Naive B cell (primary cell): ENCODE results near the gene TOE1. TPM values are rescaled to one million over a fixed set of nuclear protein-coding genes. Genes with fewer than 3 reads are reported as not detected.
"Not testable (repeated sequence)": the region's sequence is repeated elsewhere in the genome, so short reads cannot be mapped to it uniquely, and the experiment has no call there.

Experiments used
- ATAC-seq, 2 donors: fragments of 150-1000 bp; cut with Tn5 transposase; 2 replicates each; pipeline ENCODE4 v1.10.0; 2021; ENCODE audit warnings: low read depth in 2 of 2, mild to moderate bottlenecking in 2 of 2, moderate library complexity in 2 of 2
- DNase-seq: peaks from one replicate; pipeline ENCODE4 v3.0.0; 2022
- H3K27ac Mint-ChIP-seq, 6 donors: one replicate each; pipeline ENCODE4 v1.8.0; 2020 to 2022; ENCODE audit warnings: mild to moderate bottlenecking in 6 of 6, mixed read lengths in 6 of 6, moderate library complexity in 5 of 6, inconsistent platforms in 2 of 6
- H3K27me3 Mint-ChIP-seq, 3 donors: one replicate each; pipeline ENCODE4 v1.8.0; 2021 to 2022; ENCODE audit warnings: mixed read lengths in 3 of 3, mild to moderate bottlenecking in 1 of 3
- H3K36me3 Mint-ChIP-seq, 2 donors: one replicate each; pipeline ENCODE4 v1.8.0; 2020 to 2022; ENCODE audit warnings: mixed read lengths in 2 of 2, inconsistent platforms in 1 of 2, mild to moderate bottlenecking in 1 of 2
- H3K4me1 Mint-ChIP-seq, 3 donors: one replicate each; pipeline ENCODE4 v1.8.0; 2020 to 2022; ENCODE audit warnings: mixed read lengths in 3 of 3, inconsistent platforms in 1 of 3, mild to moderate bottlenecking in 1 of 3, moderate library complexity in 1 of 3
- H3K4me3 Mint-ChIP-seq, 8 donors: one replicate each; pipeline ENCODE4 v1.8.0; 2020 to 2022; ENCODE audit warnings: mild to moderate bottlenecking in 8 of 8, mixed read lengths in 8 of 8, moderate library complexity in 8 of 8, inconsistent platforms in 2 of 8
- H3K9me3 Mint-ChIP-seq, 7 donors: one replicate each; pipeline ENCODE4 v1.8.0; 2020 to 2022; ENCODE audit warnings: mixed read lengths in 7 of 7, mild to moderate bottlenecking in 5 of 7, inconsistent platforms in 2 of 7, moderate library complexity in 1 of 7
- polyA plus RNA-seq, 6 donors: library from polyadenylated mRNA; unstranded; fragments of 300-500 nt; fragmentation: Illumina TruSeq; gene quantifications; one replicate each; pipeline ENCODE4 v1.2.3, GENCODE V29; 2021; ENCODE audit warnings: low read depth in 6 of 6

Gene TOE1
- polyA plus RNA-seq: 10 to 100 TPM; 15.5 to 27.8 (median 20.3) TPM

DNA sequence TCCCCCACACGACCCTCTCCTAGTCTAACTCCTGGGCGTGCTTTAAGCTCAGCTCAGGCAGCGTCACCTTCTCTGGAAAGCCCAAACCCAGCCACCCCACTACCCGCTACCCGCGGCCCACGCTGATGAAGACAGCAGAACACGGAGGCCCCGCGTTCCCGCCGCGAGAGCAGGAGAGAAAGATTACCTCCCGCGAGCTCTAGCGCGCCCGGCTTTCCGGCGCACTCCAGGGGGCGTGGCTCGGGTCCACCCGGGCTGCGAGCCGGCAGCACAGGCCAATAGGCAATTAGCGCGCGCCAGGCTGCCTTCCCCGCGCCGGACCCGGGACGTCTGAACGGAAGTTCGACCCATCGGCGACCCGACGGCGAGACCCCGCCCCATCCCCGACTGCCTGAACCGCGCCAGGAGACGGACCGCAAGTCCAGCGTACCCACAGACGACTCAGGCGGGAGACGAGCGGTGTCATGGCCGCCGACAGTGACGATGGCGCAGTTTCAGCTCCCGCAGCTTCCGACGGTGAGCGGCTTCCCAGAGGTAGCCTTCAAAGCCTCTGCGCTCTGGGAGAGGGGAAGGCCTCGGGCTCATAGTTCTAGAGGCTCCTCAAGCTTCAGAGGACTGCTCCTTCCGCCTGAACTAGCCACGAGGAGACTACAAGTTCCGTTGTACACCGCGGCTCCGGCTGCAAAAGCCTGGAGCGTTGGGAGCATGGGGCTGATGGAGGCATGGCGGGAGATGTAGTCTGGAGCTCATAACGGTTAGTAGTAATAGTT lies at the start of gene TOE1, which contains the start of gene MUTYH:
Gene TOE1, plus strand, starts transcription at position 382 of the 770 bp plus-strand sequence. Its CDS starts 83 bp downstream, at position 465.
Gene MUTYH, minus strand, starts transcription at position 652 of the 770 bp plus-strand sequence. CDS start 5,935 bp downstream, outside the sequence.
- DNase-seq (peak; percentile 88), ATAC-seq (peak; percentile 80 to 82)
- H3K27me3 Mint-ChIP-seq: no peaks in the 10 kb centered on the region
- H3K9me3 Mint-ChIP-seq: no peaks in the 10 kb centered on the region
- peak within 1 kb of the TSS; percentile 98 to 100 (median 99) for H3K4me3 Mint-ChIP-seq
- H3K4me1 Mint-ChIP-seq: peaks cover 39 to 55% (median 47%) of the 10 kb centered on the region in 3 donors
- H3K36me3 Mint-ChIP-seq: peaks cover 0 to 5% of the 10 kb centered on the region in 2 donors
- peak within 1 kb of the TSS; percentile 96 to 99 (median 99) for H3K27ac Mint-ChIP-seq

DNA sequence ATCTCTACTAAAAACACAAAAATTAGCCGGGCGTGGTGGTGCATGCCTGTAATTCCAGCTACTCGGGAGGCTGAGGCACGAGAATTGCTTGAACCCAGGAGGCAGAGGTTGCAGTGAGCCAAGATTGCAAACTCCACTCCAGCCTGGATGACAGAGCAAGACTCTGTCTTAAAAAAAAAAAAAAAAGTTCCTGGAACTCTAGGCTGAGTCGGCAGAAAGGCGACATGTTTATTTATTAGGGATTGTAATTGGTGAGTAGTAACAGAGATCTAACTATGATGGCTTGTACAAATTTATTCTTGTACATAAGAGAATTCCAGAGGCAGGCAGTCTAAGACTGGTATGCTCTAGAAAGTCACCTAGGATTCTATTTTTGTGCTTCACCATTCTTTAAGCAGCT lies 49.0 kb upstream of the TOE1 start:
- not testable (repeated sequence) for H3K27me3 Mint-ChIP-seq, H3K9me3 Mint-ChIP-seq, ATAC-seq, H3K27ac Mint-ChIP-seq, H3K4me1 Mint-ChIP-seq, H3K36me3 Mint-ChIP-seq, H3K4me3 Mint-ChIP-seq, DNase-seq

DNA sequence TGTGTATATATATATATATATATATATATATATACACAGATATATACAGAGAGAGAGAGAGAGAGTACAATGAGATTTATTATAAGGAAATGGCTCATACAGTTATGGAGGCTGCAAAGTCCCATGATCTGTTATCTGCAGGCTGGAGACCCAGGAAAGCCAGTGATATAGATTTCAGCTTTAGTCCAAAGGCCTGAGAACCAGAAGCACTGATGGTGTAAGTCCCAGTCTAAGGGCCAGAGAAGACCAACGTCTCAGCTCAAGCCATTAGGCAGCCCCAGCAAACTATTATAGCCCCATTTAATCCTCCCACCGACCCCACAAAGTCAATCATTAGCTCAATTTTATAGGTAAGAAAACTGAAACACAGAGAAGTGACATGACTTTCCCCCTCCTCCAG lies 48.3 kb upstream of the TOE1 start:
- Mint-ChIP-seq H3K4me1 (no peaks in the 10 kb centered on the region), H3K27me3 (no peaks in the 10 kb centered on the region), H3K27ac (peak overlapping the region in 2 of 6 donors; percentile 24 to 62), H3K4me3 (no peak overlapping the region), H3K36me3 (no peaks in the 10 kb centered on the region), H3K9me3 (peaks cover 0 to under 1% (median 0%) of the 10 kb centered on the region in 7 donors)
- ATAC-seq (no peak), DNase-seq (no peak)

DNA sequence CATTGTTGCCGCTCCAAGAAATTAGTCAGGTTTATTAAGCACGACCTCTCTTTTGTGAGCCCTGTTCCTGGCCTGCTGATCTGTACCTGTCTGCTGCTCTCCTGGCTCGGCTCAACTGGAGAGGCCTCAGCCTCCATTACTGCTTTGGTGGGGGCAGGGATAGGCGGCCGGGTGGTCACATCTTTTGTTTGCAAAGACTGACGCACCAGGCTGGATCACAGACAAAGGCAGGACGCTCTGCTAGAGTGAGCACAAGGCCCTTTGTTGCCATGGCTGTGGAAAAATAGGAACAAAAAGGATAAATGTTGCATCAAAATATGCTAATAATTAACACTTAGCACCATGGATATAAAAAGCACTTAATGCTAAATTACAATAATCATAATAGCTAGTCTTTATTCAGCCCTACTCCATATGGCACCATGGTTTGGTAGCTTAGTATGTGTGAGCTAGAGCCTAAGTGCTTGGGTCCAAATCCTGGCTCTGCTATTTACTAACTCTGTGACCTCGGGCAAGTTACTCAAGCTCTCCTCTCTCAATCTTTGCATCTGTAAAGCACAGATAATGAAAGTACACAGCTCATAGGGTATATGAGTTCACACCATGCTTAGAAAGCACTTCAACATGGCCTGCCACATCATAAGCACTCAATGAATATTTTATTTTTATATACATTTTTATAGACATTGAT lies 42.2 kb upstream of the TOE1 start:
- H3K4me3 Mint-ChIP-seq: peak overlapping the region in 1 of 8 donors; percentile 18
- ATAC-seq: no peak
- no peak for DNase-seq
- peaks cover 0 to 12% (median 0%) of the 10 kb centered on the region in 3 donors for H3K4me1 Mint-ChIP-seq
- peak overlapping the region in 1 of 6 donors; percentile 9 for H3K27ac Mint-ChIP-seq
- no peaks in the 10 kb centered on the region for H3K27me3 Mint-ChIP-seq
- H3K36me3 Mint-ChIP-seq: no peaks in the 10 kb centered on the region
- H3K9me3 Mint-ChIP-seq: no peaks in the 10 kb centered on the region

DNA sequence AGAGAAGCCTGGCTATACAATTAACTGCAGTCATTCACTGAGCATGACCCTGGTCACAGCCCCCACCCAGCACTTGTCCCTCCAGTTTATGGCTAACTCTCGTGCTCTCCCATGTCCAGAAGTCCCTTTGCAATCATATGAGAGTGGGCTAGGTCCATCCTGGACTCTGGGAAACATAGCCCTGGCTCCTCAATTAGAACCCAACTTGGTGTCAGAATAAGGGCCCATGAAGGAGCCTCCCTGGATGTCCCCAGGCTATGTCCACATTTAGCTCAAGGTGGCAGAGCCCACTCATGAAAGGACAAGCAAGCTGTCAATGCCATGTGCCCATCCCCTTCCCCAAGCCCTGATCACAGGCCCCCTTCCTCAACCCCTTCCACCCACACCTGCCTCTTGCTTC lies 40.7 kb upstream of the TOE1 start:
- no peaks in the 10 kb centered on the region for H3K36me3 Mint-ChIP-seq
- H3K9me3 Mint-ChIP-seq: no peaks in the 10 kb centered on the region
- H3K4me1 Mint-ChIP-seq: peaks cover 0 to 23% (median 12%) of the 10 kb centered on the region in 3 donors
- no peak for DNase-seq
- ATAC-seq: no peak
- peak overlapping the region in 1 of 6 donors; percentile 32 for H3K27ac Mint-ChIP-seq
- H3K4me3 Mint-ChIP-seq: no peak overlapping the region
- no peaks in the 10 kb centered on the region for H3K27me3 Mint-ChIP-seq

DNA sequence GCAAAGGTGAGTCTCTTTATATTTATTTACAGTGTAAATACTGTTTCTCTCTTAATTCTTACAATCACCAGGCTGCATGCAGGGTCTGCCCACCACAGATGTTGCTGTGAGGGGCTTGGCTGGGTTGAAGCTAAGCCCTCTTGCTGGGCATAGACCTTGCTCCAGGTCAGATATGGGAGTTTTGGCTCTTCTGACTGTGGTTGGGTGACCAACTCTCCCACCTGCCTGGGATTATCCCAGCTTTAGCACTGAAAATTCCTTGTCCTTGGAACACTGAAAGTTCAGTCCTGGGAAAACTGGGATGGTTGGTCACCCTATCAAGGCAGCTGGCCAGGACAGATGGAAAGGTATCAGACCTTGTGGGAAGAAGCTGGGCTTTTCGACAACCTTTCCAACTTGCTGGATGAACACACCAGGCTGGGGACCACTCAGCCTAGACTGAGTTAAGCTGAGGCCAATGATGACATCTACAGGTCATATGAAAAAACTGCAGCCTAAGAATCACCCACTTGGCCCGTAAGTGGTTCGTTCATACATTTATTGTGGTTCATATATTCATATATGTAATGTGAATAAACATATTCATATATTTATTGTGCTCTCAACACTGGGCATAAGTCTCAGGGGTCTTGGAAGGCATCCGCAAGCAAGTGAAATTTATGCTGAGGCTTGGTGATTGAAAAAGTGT lies 39.8 kb upstream of the TOE1 start:
- no peaks in the 10 kb centered on the region for H3K27me3 Mint-ChIP-seq
- no peaks in the 10 kb centered on the region for H3K9me3 Mint-ChIP-seq
- ATAC-seq (peak in 1 of 2 donors; percentile 6), DNase-seq (peak; percentile 52)
- H3K36me3 Mint-ChIP-seq: no peaks in the 10 kb centered on the region
- H3K27ac Mint-ChIP-seq: peak overlapping the region in 2 of 6 donors; percentile 1 to 5
- H3K4me1 Mint-ChIP-seq: peaks cover 8 to 31% (median 20%) of the 10 kb centered on the region in 3 donors
- H3K4me3 Mint-ChIP-seq: peak overlapping the region in 2 of 8 donors; percentile 25 to 67

DNA sequence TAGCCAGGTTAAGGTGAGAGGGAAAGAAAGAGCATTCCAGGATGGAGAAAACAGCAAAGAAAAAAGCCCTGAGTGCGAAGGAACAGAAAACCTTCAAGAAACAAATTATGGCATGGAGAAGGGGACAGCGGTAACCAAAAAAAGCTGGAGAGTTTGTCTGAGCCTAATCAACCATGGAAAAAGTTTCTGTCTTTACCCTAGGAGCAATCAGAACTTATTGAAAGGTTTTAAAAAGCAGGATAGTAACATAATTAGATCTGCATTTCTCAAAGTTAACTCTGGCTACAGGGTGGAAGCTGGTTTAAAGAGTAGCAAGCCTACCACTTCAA lies 39.3 kb upstream of the TOE1 start:
- H3K27ac Mint-ChIP-seq: peak overlapping the region in 3 of 6 donors; percentile 5 to 87 (median 26)
- DNase-seq (no peak), ATAC-seq (no peak)
- no peaks in the 10 kb centered on the region for H3K9me3 Mint-ChIP-seq
- H3K4me1 Mint-ChIP-seq: peaks cover 12 to 36% (median 25%) of the 10 kb centered on the region in 3 donors
- peak overlapping the region in 2 of 8 donors; percentile 17 to 67 for H3K4me3 Mint-ChIP-seq
- no peaks in the 10 kb centered on the region for H3K36me3 Mint-ChIP-seq
- H3K27me3 Mint-ChIP-seq: no peaks in the 10 kb centered on the region

DNA sequence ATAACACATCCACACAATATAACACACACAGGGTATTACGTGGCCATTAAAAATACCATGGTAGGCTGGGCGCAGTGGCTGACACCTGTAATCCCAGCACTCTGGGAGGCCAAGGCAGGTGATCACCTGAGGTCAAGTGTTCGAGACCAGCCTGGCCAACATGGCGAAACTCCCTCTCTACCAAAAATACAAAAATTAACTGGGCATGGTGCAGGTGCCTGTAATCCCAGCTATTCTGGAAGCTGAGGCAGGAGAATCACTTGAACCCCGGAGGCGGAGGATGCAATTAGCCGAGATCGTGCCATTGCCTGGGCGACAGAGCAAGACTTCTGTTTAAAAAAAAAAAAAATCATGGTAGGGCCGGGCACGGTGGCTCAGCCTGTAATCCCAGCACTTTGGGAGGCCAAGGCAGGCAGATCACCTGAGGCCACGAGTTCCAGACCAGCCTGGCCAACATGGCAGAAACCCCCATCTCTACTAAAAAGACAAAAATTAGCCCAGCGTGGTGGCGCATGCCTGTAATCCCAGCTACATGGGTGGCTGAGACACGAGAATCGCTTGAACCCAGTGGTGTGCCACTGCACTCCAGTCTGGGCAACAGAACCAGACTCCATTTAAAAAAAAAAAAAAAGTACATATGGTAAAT lies 37.3 kb upstream of the TOE1 start:
- ATAC-seq: no peak
- H3K36me3 Mint-ChIP-seq: no peaks in the 10 kb centered on the region

DNA sequence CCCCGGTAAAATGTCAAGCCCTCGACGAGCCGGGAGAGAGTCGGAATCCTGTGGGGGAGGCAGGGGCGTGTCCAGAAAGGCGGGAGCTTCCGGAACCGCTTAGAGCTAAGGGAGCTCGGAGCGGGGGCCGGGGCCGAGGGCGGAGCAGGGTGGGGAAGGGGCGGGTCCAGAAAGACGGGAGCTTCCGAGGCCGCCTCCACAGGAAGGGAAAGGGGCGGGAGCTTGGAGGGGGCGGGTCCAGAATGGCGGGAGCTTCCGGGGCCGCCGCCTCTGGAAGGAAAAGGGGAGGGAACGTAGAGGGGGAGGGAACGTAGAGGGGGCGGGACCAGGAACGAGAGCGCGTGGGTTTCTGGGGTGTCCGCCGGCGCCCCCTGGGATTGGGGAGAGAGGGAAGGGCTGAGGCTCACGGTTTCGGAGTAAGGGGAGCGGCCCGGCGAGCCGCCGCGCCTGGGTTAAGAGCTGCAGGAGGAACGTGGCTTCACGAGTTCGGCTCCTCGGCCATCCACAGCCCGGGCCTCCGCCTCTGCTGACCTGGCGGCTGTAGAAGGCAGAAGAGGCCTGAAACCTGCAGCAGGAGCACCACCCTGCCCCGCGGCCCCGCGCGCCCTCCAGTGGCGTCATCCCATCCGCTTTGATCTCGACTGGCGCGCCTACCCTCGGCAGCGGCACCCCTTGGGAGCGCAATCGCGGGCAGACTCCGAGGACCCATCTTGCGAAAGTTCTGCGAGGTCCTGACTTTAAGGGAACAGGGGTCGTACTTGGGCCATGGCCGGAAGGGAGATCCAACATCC lies 36.3 kb upstream of the TOE1 start:
- H3K27ac Mint-ChIP-seq: peak overlapping the region; percentile 94 to 99 (median 98)
- peak; percentile 78 to 80 for ATAC-seq
- H3K4me1 Mint-ChIP-seq: peaks cover 18 to 49% (median 38%) of the 10 kb centered on the region in 3 donors
- no peaks in the 10 kb centered on the region for H3K27me3 Mint-ChIP-seq
- H3K36me3 Mint-ChIP-seq: no peaks in the 10 kb centered on the region
- H3K4me3 Mint-ChIP-seq: peak overlapping the region; percentile 89 to 98 (median 96)
- H3K9me3 Mint-ChIP-seq: no peaks in the 10 kb centered on the region
- DNase-seq: peak; percentile 91

More for the DNA sequence above, 37.3 kb upstream of the TOE1 start:
- no peak for DNase-seq
- no peaks in the 10 kb centered on the region for H3K9me3 Mint-ChIP-seq
- peaks cover 18 to 49% (median 38%) of the 10 kb centered on the region in 3 donors for H3K4me1 Mint-ChIP-seq
- H3K4me3 Mint-ChIP-seq: peak overlapping the region; percentile 89 to 98 (median 96)
- H3K27ac Mint-ChIP-seq: peak overlapping the region in 5 of 6 donors; percentile 36 to 99 (median 98)
- no peaks in the 10 kb centered on the region for H3K27me3 Mint-ChIP-seq

DNA sequence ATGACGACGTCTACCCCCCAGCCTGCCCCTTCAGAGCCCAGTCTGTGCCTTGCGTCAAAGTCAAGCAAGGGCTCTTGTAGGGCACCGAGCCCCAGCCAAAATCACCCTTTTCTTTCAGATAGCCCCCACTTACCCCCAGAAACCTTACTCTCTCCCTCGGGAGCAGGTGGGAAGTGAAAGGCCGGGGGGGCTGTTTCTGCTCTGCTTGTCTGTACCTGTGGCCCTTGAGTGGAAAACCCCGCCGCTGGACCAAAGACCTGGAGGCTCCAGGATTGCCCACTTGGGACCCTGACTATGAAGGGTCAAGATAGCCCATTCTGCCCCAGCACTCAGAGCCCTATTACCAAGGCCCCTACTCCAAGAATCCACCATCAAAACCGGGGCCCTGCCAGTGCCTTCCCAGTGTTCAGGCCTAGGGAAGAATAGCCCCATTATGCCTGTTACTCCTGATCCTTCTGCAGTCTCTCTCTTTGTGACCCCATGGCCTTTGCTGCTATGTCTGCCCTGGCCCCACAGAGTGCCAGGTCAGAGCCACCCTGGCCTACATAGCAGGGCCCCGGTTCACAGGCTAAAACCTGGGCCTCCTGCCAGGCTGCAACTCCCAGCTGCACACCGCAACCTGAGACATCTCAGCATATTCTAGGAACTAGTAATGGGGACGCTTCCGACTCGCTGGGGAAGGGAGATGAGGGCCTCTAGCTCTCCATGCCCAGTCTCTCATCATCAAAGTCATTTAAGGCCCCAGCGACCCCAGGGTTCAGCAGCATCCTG lies 35.5 kb upstream of the TOE1 start:
- Mint-ChIP-seq H3K27ac (peak overlapping the region; percentile 94 to 99 (median 98)), H3K4me3 (peak overlapping the region; percentile 89 to 98 (median 96)), H3K36me3 (no peaks in the 10 kb centered on the region), H3K4me1 (peaks cover 18 to 49% (median 38%) of the 10 kb centered on the region in 3 donors), H3K9me3 (no peaks in the 10 kb centered on the region), H3K27me3 (no peaks in the 10 kb centered on the region)
- no peak for DNase-seq
- ATAC-seq: peak in 1 of 2 donors; percentile 0

DNA sequence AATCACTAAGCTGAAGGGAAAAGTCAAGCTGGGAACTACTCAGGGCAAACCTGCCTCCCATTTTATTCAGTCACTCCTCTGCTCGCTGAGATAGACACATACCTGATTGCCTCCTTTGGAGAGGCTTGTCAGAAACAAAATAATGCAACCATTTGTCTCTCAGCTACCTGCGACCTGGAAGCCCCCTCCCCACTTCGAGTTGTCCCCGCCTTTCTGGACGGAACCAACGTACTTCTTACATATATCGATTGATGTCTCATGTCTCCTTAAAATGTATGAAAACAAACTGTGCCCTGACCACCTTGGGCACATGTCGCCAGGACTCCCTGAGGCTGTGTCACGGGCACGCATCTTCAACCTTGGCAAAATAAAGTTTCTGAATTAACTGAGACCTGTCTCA lies 34.7 kb upstream of the TOE1 start:
- no peaks in the 10 kb centered on the region for H3K27me3 Mint-ChIP-seq
- no peaks in the 10 kb centered on the region for H3K9me3 Mint-ChIP-seq
- H3K36me3 Mint-ChIP-seq: no peaks in the 10 kb centered on the region
- peak overlapping the region in 5 of 6 donors; percentile 75 to 99 (median 91) for H3K27ac Mint-ChIP-seq
- H3K4me1 Mint-ChIP-seq: peaks cover 18 to 48% (median 38%) of the 10 kb centered on the region in 3 donors
- H3K4me3 Mint-ChIP-seq: peak overlapping the region; percentile 83 to 98 (median 96)
- ATAC-seq: no peak
- no peak for DNase-seq
